ENCODE results near the gene PPIL1. TPM values are rescaled to one million over a fixed set of nuclear protein-coding genes. Genes with fewer than 3 reads are reported as not detected.

Gene PPIL1
- polyA plus RNA-seq, 1 donor from 2014 or later, result 104 TPM

DNA sequence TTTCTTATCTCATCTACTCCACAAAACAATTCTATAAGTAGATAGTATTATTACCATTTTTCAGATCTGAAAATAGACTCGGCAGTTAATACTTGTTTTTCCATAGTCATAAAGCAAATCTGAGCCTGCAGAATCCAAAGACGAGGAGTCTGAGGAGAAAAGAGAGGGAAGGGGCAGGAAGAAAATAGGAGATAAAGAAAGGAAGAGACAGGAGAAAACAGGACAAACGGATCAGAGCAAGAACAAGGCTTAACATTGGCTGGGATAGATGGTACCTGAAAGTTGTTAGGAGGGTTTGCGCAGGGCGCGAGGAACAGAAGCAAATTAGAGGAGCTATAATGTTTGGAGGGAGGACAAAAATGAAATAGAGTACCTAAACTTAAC, 639 bp upstream of the PPIL1 start:
- Histone ChIP-seq H3K36me3 (ENCODE audit: insufficient read depth, low read length) (no peaks in the 10 kb centered on the region), H3K4me2 (ENCODE audit: low read length) (peak overlapping the region; percentile 77), H3K9me3 (ENCODE audit: low read length) (no peaks in the 10 kb centered on the region), H3K27ac (ENCODE audit: low read length) (peak overlapping the region; percentile 96), H4K20me1 (ENCODE audit: insufficient read depth) (no peaks in the 10 kb centered on the region), H2AFZ (ENCODE audit: low read depth, low read length) (peak overlapping the region; percentile 66), H3K27me3 (ENCODE audit: insufficient read depth, low read depth, low read length) (no peaks in the 10 kb centered on the region), H3K9ac (ENCODE audit: low read length) (peak overlapping the region; percentile 95), H3K4me3 (ENCODE audit: low read length) (peak overlapping the region; percentile 95), H3F3A (ENCODE audit: insufficient read depth, low read length, poor library complexity, severe bottlenecking) (peaks cover 8% of the 10 kb centered on the region), H3K9me2 (ENCODE audit: insufficient read depth, low read length) (no peaks in the 10 kb centered on the region), H3K79me2 (replicated peaks; ENCODE audit: insufficient read depth, low read length) (peaks cover 18% of the 10 kb centered on the region)
- TF ChIP-seq MXI1 (conservative IDR thresholded peaks at IDR 0.05; ENCODE audit: poor library complexity, severe bottlenecking) (no peak), TAF1 (IDR thresholded peaks at IDR 0.05; ENCODE audit: low read depth) (no peak), CTCF (IDR thresholded peaks at IDR 0.05; ENCODE audit: poor library complexity, severe bottlenecking) (no peak), POLR2AphosphoS5 (IDR thresholded peaks at IDR 0.05) (no peak), EZH2 (IDR thresholded peaks at IDR 0.05; ENCODE audit: borderline replicate concordance, insufficient read depth, low read length, poor library complexity, severe bottlenecking) (no peak), EP300 (conservative IDR thresholded peaks at IDR 0.05; ENCODE audit: poor library complexity, severe bottlenecking) (no peak), SMC3 (conservative IDR thresholded peaks at IDR 0.05; ENCODE audit: poor library complexity) (no peak), RAD21 (conservative IDR thresholded peaks at IDR 0.05) (no peak)
- TF ChIP-seq, protein P1, sequence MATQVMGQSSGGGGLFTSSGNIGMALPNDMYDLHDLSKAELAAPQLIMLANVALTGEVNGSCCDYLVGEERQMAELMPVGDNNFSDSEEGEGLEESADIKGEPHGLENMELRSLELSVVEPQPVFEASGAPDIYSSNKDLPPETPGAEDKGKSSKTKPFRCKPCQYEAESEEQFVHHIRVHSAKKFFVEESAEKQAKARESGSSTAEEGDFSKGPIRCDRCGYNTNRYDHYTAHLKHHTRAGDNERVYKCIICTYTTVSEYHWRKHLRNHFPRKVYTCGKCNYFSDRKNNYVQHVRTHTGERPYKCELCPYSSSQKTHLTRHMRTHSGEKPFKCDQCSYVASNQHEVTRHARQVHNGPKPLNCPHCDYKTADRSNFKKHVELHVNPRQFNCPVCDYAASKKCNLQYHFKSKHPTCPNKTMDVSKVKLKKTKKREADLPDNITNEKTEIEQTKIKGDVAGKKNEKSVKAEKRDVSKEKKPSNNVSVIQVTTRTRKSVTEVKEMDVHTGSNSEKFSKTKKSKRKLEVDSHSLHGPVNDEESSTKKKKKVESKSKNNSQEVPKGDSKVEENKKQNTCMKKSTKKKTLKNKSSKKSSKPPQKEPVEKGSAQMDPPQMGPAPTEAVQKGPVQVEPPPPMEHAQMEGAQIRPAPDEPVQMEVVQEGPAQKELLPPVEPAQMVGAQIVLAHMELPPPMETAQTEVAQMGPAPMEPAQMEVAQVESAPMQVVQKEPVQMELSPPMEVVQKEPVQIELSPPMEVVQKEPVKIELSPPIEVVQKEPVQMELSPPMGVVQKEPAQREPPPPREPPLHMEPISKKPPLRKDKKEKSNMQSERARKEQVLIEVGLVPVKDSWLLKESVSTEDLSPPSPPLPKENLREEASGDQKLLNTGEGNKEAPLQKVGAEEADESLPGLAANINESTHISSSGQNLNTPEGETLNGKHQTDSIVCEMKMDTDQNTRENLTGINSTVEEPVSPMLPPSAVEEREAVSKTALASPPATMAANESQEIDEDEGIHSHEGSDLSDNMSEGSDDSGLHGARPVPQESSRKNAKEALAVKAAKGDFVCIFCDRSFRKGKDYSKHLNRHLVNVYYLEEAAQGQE (IDR thresholded peaks at IDR 0.05; ENCODE audit: borderline replicate concordance), result no peak

DNA sequence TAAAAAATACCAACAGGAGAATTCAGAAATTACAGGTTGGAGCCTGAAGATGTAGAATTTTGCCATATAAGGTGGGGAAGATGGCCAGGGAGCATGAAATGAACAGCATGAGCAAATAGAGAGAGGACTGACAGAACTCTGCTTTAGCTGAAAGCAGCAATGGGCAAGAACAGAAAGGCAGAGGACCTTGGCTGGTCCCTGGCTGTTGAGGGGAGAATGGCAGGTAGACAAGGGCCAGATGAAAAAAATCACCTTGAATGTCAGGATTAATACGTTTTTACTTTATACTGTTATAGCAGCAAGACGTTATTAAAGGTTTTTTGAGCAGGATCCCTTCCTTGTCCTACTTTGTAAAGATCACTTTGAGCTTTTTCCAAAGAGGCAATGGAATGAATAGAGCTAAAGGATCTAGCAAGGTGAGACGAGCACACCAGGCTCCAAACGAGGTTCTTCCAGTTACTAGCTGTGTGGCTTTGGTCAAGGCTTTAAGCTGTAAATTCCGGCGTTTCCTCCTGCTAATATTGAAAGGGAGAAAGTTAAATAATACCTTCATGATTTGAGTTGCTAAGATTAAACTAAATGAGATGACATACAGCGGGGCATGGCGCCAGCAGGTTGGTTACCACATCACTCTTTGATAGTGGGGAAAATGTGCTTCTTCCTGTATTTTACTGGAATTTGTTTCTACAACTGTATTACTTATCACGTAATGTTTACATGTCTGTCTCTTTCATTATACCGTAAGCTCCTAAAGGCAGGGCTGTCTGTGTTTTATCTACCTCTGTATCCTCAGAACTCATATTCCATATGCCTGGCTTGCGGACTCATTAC, 776 bp downstream of the PPIL1 start:
- H2AFZ ChIP-seq (ENCODE audit: low read depth, low read length), result peak overlapping the region; percentile 66
- H3K4me2 ChIP-seq (ENCODE audit: low read length), result peak overlapping the region; percentile 96
- H3K36me3 ChIP-seq (ENCODE audit: insufficient read depth, low read length), result no peaks in the 10 kb centered on the region
- no peaks in the 10 kb centered on the region for H3K9me3 ChIP-seq (ENCODE audit: low read length)
- H3K9ac ChIP-seq (ENCODE audit: low read length), result peak overlapping the region; percentile 95
- peaks cover 8% of the 10 kb centered on the region for H3F3A ChIP-seq (ENCODE audit: insufficient read depth, low read length, poor library complexity, severe bottlenecking)
- no peaks in the 10 kb centered on the region for H3K9me2 ChIP-seq (ENCODE audit: insufficient read depth, low read length)
- TF ChIP-seq MXI1 (conservative IDR thresholded peaks at IDR 0.05; ENCODE audit: poor library complexity, severe bottlenecking), result no peak
- peak; percentile 47 for TF ChIP-seq CTCF (IDR thresholded peaks at IDR 0.05; ENCODE audit: poor library complexity, severe bottlenecking)
- peak overlapping the region; percentile 95 for H3K4me3 ChIP-seq (ENCODE audit: low read length)
- H3K79me2 ChIP-seq (replicated peaks; ENCODE audit: insufficient read depth, low read length), result peaks cover 27% of the 10 kb centered on the region
- no peaks in the 10 kb centered on the region for H3K27me3 ChIP-seq (ENCODE audit: insufficient read depth, low read depth, low read length)
- peak overlapping the region; percentile 96 for H3K27ac ChIP-seq (ENCODE audit: low read length)
- H4K20me1 ChIP-seq (ENCODE audit: insufficient read depth), result no peaks in the 10 kb centered on the region

Measured in neural cell (in vitro differentiated cells).